Transverse colon (tissue), 4 donors: ENCODE results near the gene FTCD. TPM values are rescaled to one million over a fixed set of nuclear protein-coding genes. Genes with fewer than 3 reads are reported as not detected.

ENCODE experiments used
- DNase-seq: peaks from one replicate; pipeline ENCODE4 v3.0.0-alpha.2; 2019
- H3K27ac ChIP-seq, 4 donors: fragments of 200-600 bp; sonication (generic); 2 replicates each; pipeline ENCODE4 v1.5.1; 2016 to 2018; ENCODE audit warnings: inconsistent platforms in 4 of 4
- H3K27me3 ChIP-seq: fragments of 200-600 bp; sonication (generic); 2 replicates; pipeline ENCODE4 v1.5.1; 2017; ENCODE audit warnings: inconsistent platforms
- H3K36me3 ChIP-seq, 4 donors: fragments of 200-600 bp; sonication (generic); 2 replicates each; pipeline ENCODE4 v1.5.1; 2017 to 2019; ENCODE audit warnings: inconsistent platforms in 4 of 4
- H3K4me1 ChIP-seq, 4 donors: fragments of 200-600 bp; sonication (generic); 2 replicates each; pipeline ENCODE4 v1.5.1; 2017 to 2020; ENCODE audit warnings: inconsistent platforms in 4 of 4
- H3K4me3 ChIP-seq, 4 donors: fragments of 200-600 bp; sonication (generic); 1 replicate in 1 of 4; 2 replicates in 3 of 4; pipeline versions ENCODE4 v1.5.1 to v1.6.1; 2017 to 2019; ENCODE audit warnings: inconsistent platforms in 4 of 4
- H3K9me3 ChIP-seq, 2 donors: fragments of 200-600 bp; sonication (generic); 2 replicates each; pipeline ENCODE4 v1.5.1; 2017 to 2019; ENCODE audit warnings: inconsistent platforms in 2 of 2
- CTCF ChIP-seq, 5 experiments: fragments of 200-600 bp in 3 of 5; fragments of 450-650 bp in 2 of 5; sonication (generic) in 3 of 5; IDR thresholded peaks; 1 replicate in 2 of 5; 2 replicates in 3 of 5; pipeline ENCODE4 v1.5.1; 2016 to 2017; ENCODE audit warnings: antibody characterized with exemption in 5 of 5, inconsistent platforms in 3 of 5, mild to moderate bottlenecking in 2 of 5, moderate library complexity in 1 of 5
- EP300 ChIP-seq: sonication (generic); formaldehyde crosslinking; IDR thresholded peaks from one replicate; pipeline ENCODE4 v1.6.1; 2017; ENCODE audit warnings: antibody characterized with exemption, low read depth
- POLR2A ChIP-seq: fragments of 450-650 bp; IDR thresholded peaks from one replicate; pipeline ENCODE4 v1.6.1; 2016; ENCODE audit warnings: antibody characterized with exemption, mild to moderate bottlenecking, moderate library complexity
- POLR2AphosphoS5 ChIP-seq, 3 donors: sonication (generic); formaldehyde crosslinking; IDR thresholded peaks; one replicate each; pipeline ENCODE4 v1.6.1; 2016; ENCODE audit warnings: antibody characterized with exemption in 3 of 3
- WGBS, 2 donors: methylation state at CpG; one replicate each; pipeline ENCODE4 v1.1.5; 2018; ENCODE audit warnings: low coverage in 1 of 2; 5-methylcytosine and 5-hydroxymethylcytosine counted together
- in situ Hi-C, 4 donors: fragments of 200-750 bp; cut with MboI; loops; one replicate each; pipeline versions ENCODE4 v1.15.0 to v1.15.1; 2017; ENCODE audit warnings: low sequenced_read_pairs in 3 of 4, low pct_ligation_motif_present in 1 of 4, low pct_unique_long_range_greater_than_20kb in 1 of 4
- intact Hi-C: fragments of 100-400 bp; cut with DNase I; formaldehyde crosslinking; loops from one replicate; pipeline ENCODE4 v1.15.1; 2023; ENCODE audit warnings: low total_unique reads
- total RNA-seq, 4 donors: library from RNA; depleted of rRNA; stranded (reverse); fragments of >200 nt; gene quantifications; one replicate each; pipeline ENCODE4 v1.1.0, GENCODE V29; 2016

FTCD gene
- total RNA-seq, 4 donors from 2014 or later, result not detected

GRCh38 chr21:46104104-46104503 lies 51.3 kb downstream of the FTCD start:
- TF ChIP-seq CTCF (IDR thresholded peaks at IDR 0.05) (no peak), POLR2AphosphoS5 (IDR thresholded peaks at IDR 0.05) (no peak)
- H3K4me1 ChIP-seq, result peaks cover 0 to 11% (median 6%) of the 10 kb centered on the region in 4 donors
- peak overlapping the region in 1 of 4 donors; percentile 12 for H3K27ac ChIP-seq
- intact Hi-C loops (no loop called here), in situ Hi-C loops (loop anchor here in 1 of 4 donors (25.0 kb wide), 1 partner anchor 142 kb away; no protein-coding TSS in a partner anchor)
- no peak for DNase-seq
- H3K9me3 ChIP-seq, result peaks cover 8 to 20% of the 10 kb centered on the region in 2 donors
- H3K4me3 ChIP-seq, result no peak overlapping the region
- H3K27me3 ChIP-seq, result peaks cover 46% of the 10 kb centered on the region
- H3K36me3 ChIP-seq, result no peaks in the 10 kb centered on the region

- TF ChIP-seq POLR2A (no peak), EP300 (no peak), POLR2AphosphoS5 (IDR thresholded peaks at IDR 0.05) (no peak), CTCF (IDR thresholded peaks at IDR 0.05) (no peak)
- 60 to 90% methylated on average over 2 to 4 of the region's 4 CpGs for WGBS, 2 donors
- DNase-seq, result no peak
- H3K36me3 ChIP-seq, result no peaks in the 10 kb centered on the region
- intact Hi-C loops, result no loop called here
- H3K4me3 ChIP-seq, result peak overlapping the region in 2 of 4 donors; percentile 10 to 12
- peak overlapping the region; percentile 1 to 98 (median 94) for H3K27ac ChIP-seq
- in situ Hi-C loops, result loop anchor here in 1 of 4 donors (25.0 kb wide), 1 partner anchor 139 kb away; no protein-coding TSS in a partner anchor
- peaks cover 0 to 13% (median 4%) of the 10 kb centered on the region in 4 donors for H3K4me1 ChIP-seq
- H3K9me3 ChIP-seq, result peaks cover 8 to 13% of the 10 kb centered on the region in 2 donors
- peaks cover 67% of the 10 kb centered on the region for H3K27me3 ChIP-seq
Observed at GRCh38 chr21:46100906-46101305, 54.5 kb downstream of the FTCD start.

GRCh38 chr21:46100426-46100825 lies 55.0 kb downstream of the FTCD start:
- peak; percentile 6 for DNase-seq
- intact Hi-C loops (no loop called here), in situ Hi-C loops (loop anchor here in 1 of 4 donors (25.0 kb wide), 1 partner anchor 138 kb away; no protein-coding TSS in a partner anchor)
- TF ChIP-seq POLR2AphosphoS5 (IDR thresholded peaks at IDR 0.05) (peak in 2 of 3 donors; percentile 9 to 20), CTCF (IDR thresholded peaks at IDR 0.05) (no peak)
- Histone ChIP-seq H3K27me3 (peaks cover 67% of the 10 kb centered on the region), H3K4me3 (peak overlapping the region in 3 of 4 donors; percentile 10 to 57 (median 55)), H3K27ac (peak overlapping the region; percentile 89 to 98 (median 94)), H3K4me1 (peaks cover 0 to 13% (median 4%) of the 10 kb centered on the region in 4 donors), H3K36me3 (no peaks in the 10 kb centered on the region), H3K9me3 (peaks cover 8 to 13% of the 10 kb centered on the region in 2 donors)
- WGBS, 2 donors, result 45 to 55% methylated on average over 7 of the region's 7 CpGs

GRCh38 chr21:46100020-46100419 lies 55.4 kb downstream of the FTCD start:
- Histone ChIP-seq H3K4me1 (peaks cover 0 to 13% (median 4%) of the 10 kb centered on the region in 4 donors), H3K9me3 (peaks cover 8 to 13% of the 10 kb centered on the region in 2 donors), H3K4me3 (peak overlapping the region in 3 of 4 donors; percentile 55 to 73 (median 57)), H3K27me3 (peaks cover 67% of the 10 kb centered on the region), H3K36me3 (no peaks in the 10 kb centered on the region), H3K27ac (peak overlapping the region; percentile 89 to 98 (median 94))
- no peak for TF ChIP-seq POLR2AphosphoS5 (IDR thresholded peaks at IDR 0.05)
- TF ChIP-seq CTCF (IDR thresholded peaks at IDR 0.05), result no peak
- TF ChIP-seq EP300, result no peak
- no peak for TF ChIP-seq POLR2A
- DNase-seq, result no peak
- intact Hi-C loops (no loop called here), in situ Hi-C loops (loop anchor here in 1 of 4 donors (25.0 kb wide), 1 partner anchor 138 kb away; no protein-coding TSS in a partner anchor)
- 69 to 72% methylated on average over 6 of the region's 6 CpGs for WGBS, 2 donors
